HFFc6 (cell line): ENCODE results near the gene RBM20. TPM values are rescaled to one million over a fixed set of nuclear protein-coding genes. Genes with fewer than 3 reads are reported as not detected.

Experiments
- DNase-seq: peaks from one replicate; pipeline ENCODE4 v3.0.0-alpha.2; 2018
- H3K27ac Mint-ChIP-seq: 2 replicates; pipeline ENCODE4 v1.8.0; 2020; ENCODE audit warnings: mild to moderate bottlenecking, mixed read lengths
- H3K27me3 Mint-ChIP-seq: 2 replicates; pipeline ENCODE4 v1.8.0; 2021; ENCODE audit warnings: mild to moderate bottlenecking, moderate library complexity, mixed read lengths; ENCODE audit not compliant: insufficient read depth
- H3K36me3 Mint-ChIP-seq: 2 replicates; pipeline ENCODE4 v1.8.0; 2021; ENCODE audit warnings: low read depth, mixed read lengths
- H3K4me1 Mint-ChIP-seq: 2 replicates; pipeline ENCODE4 v1.8.0; 2020; ENCODE audit warnings: low read depth, mixed read lengths
- H3K4me3 Mint-ChIP-seq: 2 replicates; pipeline ENCODE4 v1.8.0; 2020; ENCODE audit warnings: mild to moderate bottlenecking, moderate library complexity, mixed read lengths
- H3K9me3 Mint-ChIP-seq: 2 replicates; pipeline ENCODE4 v1.8.0; 2020; ENCODE audit warnings: mild to moderate bottlenecking, mixed read lengths
- CTCF ChIP-seq: fragments of 200-600 bp; sonication (generic); IDR thresholded peaks from 2 replicates; pipeline ENCODE4 v1.5.0; 2021; ENCODE audit warnings: antibody characterized with exemption, mild to moderate bottlenecking
- total RNA-seq, 6 experiments: library from RNA; stranded (reverse); fragmentation: NEBNext Ultra II Directional; extraction: Animal tissue kit (Norgen Biotek cat#: 25700); gene quantifications; 2 replicates in 1 of 6; 3 replicates in 5 of 6; pipeline ENCODE4 v1.2.3, GENCODE V29; 2021

Gene RBM20
- total RNA-seq, 6 experiments from 2014 or later = not detected

DNA sequence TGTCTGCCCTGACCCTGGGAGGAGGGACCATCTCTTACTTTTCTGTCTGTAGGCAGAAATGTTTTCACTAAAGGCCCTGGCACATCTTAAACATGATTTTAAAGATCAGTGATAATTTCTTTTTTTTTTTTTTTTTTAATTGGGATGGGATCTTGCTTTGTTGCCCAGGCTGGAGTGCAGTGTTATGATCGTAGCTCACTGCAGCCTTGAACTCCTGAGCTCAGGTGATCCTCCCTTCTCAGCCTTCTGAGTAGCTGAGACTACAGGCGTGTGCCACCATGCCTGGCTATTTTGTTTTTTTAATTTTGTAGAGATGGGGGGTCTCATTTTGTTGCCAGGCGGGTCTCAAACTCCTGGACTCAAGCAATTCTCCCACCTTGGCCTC, 65.3 kb downstream of the RBM20 start:
- no peak for DNase-seq
- no peak for TF ChIP-seq CTCF
- peaks cover 23% of the 10 kb centered on the region for H3K27me3 Mint-ChIP-seq
- H3K4me3 Mint-ChIP-seq = no peak overlapping the region
- no peaks in the 10 kb centered on the region for H3K9me3 Mint-ChIP-seq
- no peaks in the 10 kb centered on the region for H3K36me3 Mint-ChIP-seq
- peaks cover 19% of the 10 kb centered on the region for H3K4me1 Mint-ChIP-seq
- H3K27ac Mint-ChIP-seq = no peak overlapping the region

GRCh38 chr10:110709964-110710587, 65.9 kb downstream of the RBM20 start:
- no peak for DNase-seq
- H3K36me3 Mint-ChIP-seq = no peaks in the 10 kb centered on the region
- H3K4me1 Mint-ChIP-seq = peaks cover 19% of the 10 kb centered on the region
- H3K27me3 Mint-ChIP-seq = peaks cover 24% of the 10 kb centered on the region
- H3K4me3 Mint-ChIP-seq = no peak overlapping the region
- H3K27ac Mint-ChIP-seq = no peak overlapping the region
- no peaks in the 10 kb centered on the region for H3K9me3 Mint-ChIP-seq
- TF ChIP-seq CTCF = no peak

GRCh38 chr10:110710621-110711020, 66.5 kb downstream of the RBM20 start:
- DNase-seq = no peak
- H3K4me1 Mint-ChIP-seq = peaks cover 19% of the 10 kb centered on the region
- no peak for TF ChIP-seq CTCF
- H3K27ac Mint-ChIP-seq = no peak overlapping the region
- no peaks in the 10 kb centered on the region for H3K9me3 Mint-ChIP-seq
- no peaks in the 10 kb centered on the region for H3K36me3 Mint-ChIP-seq
- peaks cover 24% of the 10 kb centered on the region for H3K27me3 Mint-ChIP-seq
- H3K4me3 Mint-ChIP-seq = no peak overlapping the region

DNA sequence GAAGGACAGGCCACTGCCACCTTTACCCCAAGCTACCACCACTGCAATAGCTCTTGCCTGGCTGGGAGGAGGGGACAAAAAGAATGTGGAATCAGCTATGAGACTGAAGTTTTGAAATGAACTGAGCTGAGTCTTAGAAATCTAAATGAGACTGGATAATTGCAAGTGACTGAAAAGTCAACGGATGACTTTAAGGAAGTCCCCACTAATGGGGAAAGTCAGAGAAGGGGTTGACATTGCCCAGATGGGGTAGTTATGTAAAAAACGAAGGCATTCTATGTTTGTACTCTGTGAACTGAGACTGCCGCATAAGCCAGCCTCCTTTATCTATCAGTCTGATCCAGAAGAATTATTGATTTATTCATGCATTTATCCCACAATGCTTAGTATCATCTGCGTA, 67.2 kb downstream of the RBM20 start:
- peaks cover 13% of the 10 kb centered on the region for H3K4me1 Mint-ChIP-seq
- DNase-seq = no peak
- H3K9me3 Mint-ChIP-seq = no peaks in the 10 kb centered on the region
- no peak overlapping the region for H3K4me3 Mint-ChIP-seq
- H3K36me3 Mint-ChIP-seq = no peaks in the 10 kb centered on the region
- no peak for TF ChIP-seq CTCF
- H3K27ac Mint-ChIP-seq = no peak overlapping the region
- H3K27me3 Mint-ChIP-seq = peaks cover 24% of the 10 kb centered on the region

DNA sequence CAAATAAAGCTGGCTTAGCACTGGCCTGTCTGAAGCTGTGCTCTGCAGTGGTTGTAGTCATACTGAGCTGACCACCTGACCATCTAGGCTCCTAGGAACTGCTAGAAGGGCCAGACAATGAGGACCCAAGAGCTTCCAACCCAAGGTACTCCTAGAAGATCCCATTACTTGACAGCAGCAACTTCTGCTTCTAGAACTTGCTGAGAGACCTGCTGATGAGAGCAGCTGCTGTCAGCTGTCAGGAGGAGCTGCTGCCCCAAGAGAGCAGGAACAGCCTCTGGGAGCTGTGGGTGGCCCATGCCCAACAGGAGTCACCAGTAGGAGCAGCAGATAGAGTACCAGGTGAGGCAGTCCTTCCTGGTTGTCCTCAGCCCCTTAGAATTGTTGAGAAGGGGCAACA, 70.2 kb downstream of the RBM20 start:
- Mint-ChIP-seq H3K36me3 (no peaks in the 10 kb centered on the region), H3K27me3 (peaks cover 33% of the 10 kb centered on the region), H3K4me3 (no peak overlapping the region), H3K9me3 (no peaks in the 10 kb centered on the region), H3K4me1 (no peaks in the 10 kb centered on the region), H3K27ac (no peak overlapping the region)
- no peak for DNase-seq
- TF ChIP-seq CTCF = no peak
